K562 (cell line): ENCODE results near the gene UTP25. TPM values are rescaled to one million over a fixed set of nuclear protein-coding genes. Genes with fewer than 3 reads are reported as not detected.

Experiments
- ATAC-seq: fragments of 200-7000 bp; cut with Tn5 transposase; 3 replicates; pipeline ENCODE4 v1.9.1; 2020; ENCODE audit warnings: moderate library complexity
- BruUV-seq: library from RNA; stranded (reverse); fragments of 400-500 nt; replicated peaks from 2 replicates; lab custom pipeline; 2021; lab: Mats Ljungman, UMichigan
- CTCF ChIA-PET: fragments of 300-600 bp; formaldehyde crosslinking; extraction: SDS; loops from one replicate; lab custom pipeline; 2021; ENCODE audit warnings: low intra/inter-chr PET ratio; lab: Yijun Ruan, JAX
- POLR2A ChIA-PET: fragments of 300-600, 350-650 bp; sonication (Branson Sonifier 250); formaldehyde crosslinking; extraction: SDS; loops from one replicate; lab custom pipeline; 2021; ENCODE audit warnings: antibody characterized with exemption, inconsistent platforms; lab: Yijun Ruan, JAX
- DNase-seq, 4 experiments: peaks; one replicate each; pipeline versions ENCODE4 v3.0.0 to v3.0.0-alpha.2; 2011 to 2018; ENCODE audit warnings: low spot score in 3 of 4, mixed read lengths in 3 of 4; ENCODE audit errors: extremely low read depth in 1 of 4
- FAIRE-seq: peaks from 2 replicates; lab custom pipeline; 2011; peaks lifted over from hg19 to GRCh38; lab: Jason Lieb, UNC
- H2AFZ ChIP-seq: 2 replicates; pipeline ENCODE4 v1.6.0; 2011; ENCODE audit warnings: low read depth, low read length, control low read depth, inconsistent platforms
- H3K27ac ChIP-seq: fragments of 200-600 bp; 3 replicates; pipeline ENCODE4 v1.8.0; 2011; ENCODE audit warnings: low read depth, mild to moderate bottlenecking, control low read depth, inconsistent platforms, low read length, moderate library complexity, mixed read lengths; ENCODE audit errors: extremely low read depth
- H3K27me3 ChIP-seq, 2 experiments: fragments of 300-600 bp in 1 of 2; 2 replicates in 1 of 2; 3 replicates in 1 of 2; pipeline versions ENCODE4 v1.6.0 to v1.8.0; 2011; ENCODE audit warnings: inconsistent platforms in 2 of 2, low read length in 2 of 2, mild to moderate bottlenecking in 1 of 2, mixed read lengths in 1 of 2, moderate library complexity in 1 of 2; ENCODE audit not compliant: control insufficient read depth in 2 of 2, insufficient read depth in 2 of 2
- H3K36me3 ChIP-seq: fragments of 300-600 bp; 3 replicates; pipeline ENCODE4 v1.8.0; 2011; ENCODE audit warnings: mild to moderate bottlenecking, low read length, inconsistent platforms; ENCODE audit not compliant: control insufficient read depth, insufficient read depth
- H3K4me1 ChIP-seq, 2 experiments: fragments of 200-600 bp in 1 of 2; replicated peaks in 1 of 2; 2 replicates in 1 of 2; 3 replicates in 1 of 2; pipeline versions ENCODE4 v1.5.1 to v1.8.0; 2011; ENCODE audit warnings: inconsistent platforms in 2 of 2, low read length in 2 of 2, mild to moderate bottlenecking in 1 of 2, mixed read lengths in 1 of 2, moderate library complexity in 1 of 2; ENCODE audit not compliant: control insufficient read depth in 2 of 2, insufficient read depth in 2 of 2
- H3K4me2 ChIP-seq: 2 replicates; pipeline ENCODE4 v1.6.1; 2011; ENCODE audit warnings: low read length, control low read depth, inconsistent platforms, mixed read lengths; ENCODE audit not compliant: insufficient read depth
- H3K4me3 ChIP-seq: fragments of 200-600 bp; sonication (generic), shearing (Covaris generic); 2 replicates; pipeline ENCODE4 v1.5.1; 2016; ENCODE audit warnings: control low read depth, inconsistent platforms
- H3K79me2 ChIP-seq: fragments of 200-600 bp; 3 replicates; pipeline ENCODE4 v1.8.0; 2011; ENCODE audit warnings: low read length, inconsistent platforms; ENCODE audit not compliant: control insufficient read depth, insufficient read depth
- H3K9ac ChIP-seq, 2 experiments: 2 replicates each; pipeline versions ENCODE4 v1.6.0 to v1.6.1; 2011; ENCODE audit warnings: low read depth in 2 of 2, low read length in 2 of 2, control low read depth in 1 of 2, inconsistent platforms in 1 of 2, mild to moderate bottlenecking in 1 of 2, mixed read lengths in 1 of 2; ENCODE audit not compliant: insufficient read depth in 1 of 2
- H3K9me1 ChIP-seq: one replicate; pipeline ENCODE4 v1.6.0; 2011; ENCODE audit warnings: inconsistent platforms, mild to moderate bottlenecking, low read length, moderate library complexity; ENCODE audit not compliant: control insufficient read depth, insufficient read depth
- H3K9me3 ChIP-seq: replicated peaks from 2 replicates; pipeline ENCODE4 v1.5.1; 2011; ENCODE audit warnings: low read depth, low read length, inconsistent platforms; ENCODE audit not compliant: control insufficient read depth, insufficient read depth
- H4K20me1 ChIP-seq: replicated peaks from 2 replicates; pipeline ENCODE4 v1.6.1; 2011; ENCODE audit warnings: low read length, inconsistent platforms, mixed read lengths; ENCODE audit not compliant: control insufficient read depth, insufficient read depth
- CBX3 ChIP-seq, 2 experiments: IDR thresholded peaks; 1 replicate in 1 of 2; 2 replicates in 1 of 2; pipeline ENCODE4 v1.6.1; 2012; ENCODE audit warnings: inconsistent platforms in 2 of 2, low read length in 2 of 2, borderline replicate concordance in 1 of 2, control low read depth in 1 of 2
- COPS2 ChIP-seq: fragments of 450-650 bp; conservative IDR thresholded peaks from 2 replicates; pipeline ENCODE4 v1.6.1; 2016; ENCODE audit warnings: mild to moderate bottlenecking, moderate library complexity
- DIDO1 ChIP-seq: fragments of 450-650 bp; IDR thresholded peaks from 2 replicates; pipeline ENCODE4 v1.6.1; 2016; ENCODE audit warnings: low read depth, missing biosample characterization, missing genetic modification characterization
- HIVEP1 ChIP-seq: fragments of 250-450 bp; sonication (Bioruptor Pico); IDR thresholded peaks from 2 replicates; pipeline ENCODE4 v1.4.0; 2020; ENCODE audit warnings: mild to moderate bottlenecking
- NCOA4 ChIP-seq: fragments of 450-650 bp; IDR thresholded peaks from 2 replicates; pipeline ENCODE4 v1.6.1; 2018; ENCODE audit warnings: mild to moderate bottlenecking; ENCODE audit not compliant: partially characterized antibody
- NR2C1 ChIP-seq, 2 experiments: fragments of 450-650 bp; IDR thresholded peaks; 2 replicates each; pipeline ENCODE4 v1.6.1; 2017; ENCODE audit warnings: mild to moderate bottlenecking in 2 of 2, antibody characterized with exemption in 1 of 2, inconsistent platforms in 1 of 2, missing compliant biosample characterization in 1 of 2, missing genetic modification characterization in 1 of 2
- PHB2 ChIP-seq: fragments of 450-650 bp; IDR thresholded peaks from 2 replicates; pipeline ENCODE4 v1.6.1; 2017; ENCODE audit warnings: low read depth
- POLR2AphosphoS2 ChIP-seq: IDR thresholded peaks from 2 replicates; pipeline ENCODE4 v1.6.1; 2012; ENCODE audit warnings: low read length, improper control_type of control experiment
- SMAD1 ChIP-seq: fragments of 150-350 bp; IDR thresholded peaks from 2 replicates; pipeline ENCODE4 v1.6.1; 2014; ENCODE audit warnings: low read length, low read depth; ENCODE audit not compliant: partially characterized antibody
- WHSC1 ChIP-seq: IDR thresholded peaks from one replicate; pipeline ENCODE4 v1.6.1; 2012; ENCODE audit warnings: low read length, control low read depth, inconsistent platforms
- ZC3H8 ChIP-seq: fragments of 450-650 bp; IDR thresholded peaks from 2 replicates; pipeline ENCODE4 v1.6.1; 2017
- ZEB2 ChIP-seq: fragments of 450-650 bp; IDR thresholded peaks from 2 replicates; pipeline ENCODE4 v1.6.1; 2016
- ZFP36 ChIP-seq: fragments of 150-350 bp; IDR thresholded peaks from 2 replicates; pipeline ENCODE4 v1.6.1; 2018; ENCODE audit warnings: low read length, low read depth; ENCODE audit not compliant: partially characterized antibody
- WGBS: fragments of 100-300 bp; shearing (Covaris generic); methylation state at CpG from one replicate; pipeline ENCODE4 v1.1.6; 2016; ENCODE audit warnings: low coverage, mixed read lengths; ENCODE audit not compliant: insufficient coverage; ENCODE audit errors: missing lambda C conversion rate; 5-methylcytosine and 5-hydroxymethylcytosine counted together
- in situ Hi-C: fragments of 300-500 bp; cut with MboI; formaldehyde crosslinking; loops from 4 replicates; pipeline ENCODE4 v1.15.0; 2018; ENCODE audit warnings: inconsistent platforms, mixed read lengths
- intact Hi-C: fragments of 100-400 bp; cut with micrococcal nuclease; formaldehyde crosslinking; loops from 2 replicates; pipeline ENCODE4 v1.14.2; 2022
- polyA plus RNA-seq, 8 experiments: library from polyadenylated mRNA; depleted of rRNA in 4 of 8; stranded (reverse) in 5 of 8; unstranded in 3 of 8; fragments of >200 nt; fragmentation: Nextera tagmentation in 2 of 8; fragmentation: Illumina TruSeq in 1 of 8; extraction: Ambion mirVana in 2 of 8; extraction: Trizol in 1 of 8; gene quantifications; 2 replicates each; pipeline versions ENCODE4 v1.2.1 to v1.2.3, GENCODE V29; 2011 to 2014; ENCODE audit warnings: inconsistent platforms in 1 of 8, missing spikeins in 1 of 8
- total RNA-seq, 7 experiments: library from RNA; depleted of rRNA in 6 of 7; stranded (reverse); fragments of >200 nt in 6 of 7; fragmentation: Illumina TruSeq in 2 of 7; extraction: Trizol in 2 of 7; gene quantifications; 2 replicates each; pipeline versions ENCODE4 v1.2.1 to v1.2.3, GENCODE V29; 2011 to 2021; ENCODE audit warnings: low replicate concordance in 1 of 7
- TF ChIP-seq, protein P1 (sequence below), 2 experiments: fragments of 450-650 bp in 1 of 2; sonication (generic) in 1 of 2; formaldehyde crosslinking in 1 of 2; IDR thresholded peaks; 2 replicates each; pipeline versions ENCODE4 v1.7.1 to v1.9.0; 2016 to 2022; ENCODE audit warnings: inconsistent platforms in 1 of 2, mild to moderate bottlenecking in 1 of 2, missing genetic modification reagents in 1 of 2
- TF ChIP-seq, protein P2 (sequence below): fragments of 250-450 bp; sonication (Bioruptor Pico); IDR thresholded peaks from 2 replicates; pipeline ENCODE4 v1.5.0; 2021

The UTP25 gene
- total and polyA plus RNA-seq, 9 of the 15 experiments (the other 6 are each of a cell fraction or from before 2014, with no cell fraction given), result 5.7 to 17.6 (median 12.0) TPM

GRCh38 chr1:209802780-209803152, 25.0 kb upstream of the UTP25 start:
- no peak overlapping the region for H3K9ac ChIP-seq
- H3K79me2 ChIP-seq, result no peaks in the 10 kb centered on the region
- H3K27me3 ChIP-seq, result peaks cover 19 to 22% of the 10 kb centered on the region in 2 experiments; a peak in 4 of 5 replicates
- peaks cover 13 to 16% of the 10 kb centered on the region in 2 experiments for H3K4me1 ChIP-seq
- 4% methylated on average over 4 of the region's 4 CpGs for WGBS
- no peak overlapping the region for H3K27ac ChIP-seq
- intact Hi-C loops, result no loop called here
- DNase-seq, result no peak
- H4K20me1 ChIP-seq, result no peaks in the 10 kb centered on the region
- peaks cover 3% of the 10 kb centered on the region for H3K9me1 ChIP-seq
- no peak overlapping the region for H3K4me2 ChIP-seq
- BruUV-seq, result no TSS peak
- H3K9me3 ChIP-seq, result no peaks in the 10 kb centered on the region
- POLR2A ChIA-PET, result no interaction called here
- no peak overlapping the region for H3K4me3 ChIP-seq
- in situ Hi-C loops, result no loop called here
- CTCF ChIA-PET, result no interaction called here
- no peak for FAIRE-seq
- no peaks in the 10 kb centered on the region for H3K36me3 ChIP-seq
- no peak for ATAC-seq
- H2AFZ ChIP-seq, result no peak overlapping the region
- TF ChIP-seq, protein P1, sequence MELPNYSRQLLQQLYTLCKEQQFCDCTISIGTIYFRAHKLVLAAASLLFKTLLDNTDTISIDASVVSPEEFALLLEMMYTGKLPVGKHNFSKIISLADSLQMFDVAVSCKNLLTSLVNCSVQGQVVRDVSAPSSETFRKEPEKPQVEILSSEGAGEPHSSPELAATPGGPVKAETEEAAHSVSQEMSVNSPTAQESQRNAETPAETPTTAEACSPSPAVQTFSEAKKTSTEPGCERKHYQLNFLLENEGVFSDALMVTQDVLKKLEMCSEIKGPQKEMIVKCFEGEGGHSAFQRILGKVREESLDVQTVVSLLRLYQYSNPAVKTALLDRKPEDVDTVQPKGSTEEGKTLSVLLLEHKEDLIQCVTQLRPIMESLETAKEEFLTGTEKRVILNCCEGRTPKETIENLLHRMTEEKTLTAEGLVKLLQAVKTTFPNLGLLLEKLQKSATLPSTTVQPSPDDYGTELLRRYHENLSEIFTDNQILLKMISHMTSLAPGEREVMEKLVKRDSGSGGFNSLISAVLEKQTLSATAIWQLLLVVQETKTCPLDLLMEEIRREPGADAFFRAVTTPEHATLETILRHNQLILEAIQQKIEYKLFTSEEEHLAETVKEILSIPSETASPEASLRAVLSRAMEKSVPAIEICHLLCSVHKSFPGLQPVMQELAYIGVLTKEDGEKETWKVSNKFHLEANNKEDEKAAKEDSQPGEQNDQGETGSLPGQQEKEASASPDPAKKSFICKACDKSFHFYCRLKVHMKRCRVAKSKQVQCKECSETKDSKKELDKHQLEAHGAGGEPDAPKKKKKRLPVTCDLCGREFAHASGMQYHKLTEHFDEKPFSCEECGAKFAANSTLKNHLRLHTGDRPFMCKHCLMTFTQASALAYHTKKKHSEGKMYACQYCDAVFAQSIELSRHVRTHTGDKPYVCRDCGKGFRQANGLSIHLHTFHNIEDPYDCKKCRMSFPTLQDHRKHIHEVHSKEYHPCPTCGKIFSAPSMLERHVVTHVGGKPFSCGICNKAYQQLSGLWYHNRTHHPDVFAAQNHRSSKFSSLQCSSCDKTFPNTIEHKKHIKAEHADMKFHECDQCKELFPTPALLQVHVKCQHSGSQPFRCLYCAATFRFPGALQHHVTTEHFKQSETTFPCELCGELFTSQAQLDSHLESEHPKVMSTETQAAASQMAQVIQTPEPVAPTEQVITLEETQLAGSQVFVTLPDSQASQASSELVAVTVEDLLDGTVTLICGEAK (IDR thresholded peaks at IDR 0.05), result no peak
- TF ChIP-seq, protein P1 (CRISPR knock-in tag; IDR thresholded peaks at IDR 0.05), result no peak
- no peak for TF ChIP-seq ZC3H8
- no peak for TF ChIP-seq CBX3 (IDR thresholded peaks at IDR 0.05; ENCODE audit: borderline replicate concordance in 1 of 2, low read length in 2 of 2)
- no peak for TF ChIP-seq PHB2
- no peak for TF ChIP-seq NR2C1 (IDR thresholded peaks at IDR 0.05)
- TF ChIP-seq NR2C1 (tag; IDR thresholded peaks at IDR 0.05), result no peak
- TF ChIP-seq HIVEP1, result no peak
- no peak for TF ChIP-seq POLR2AphosphoS2
- no peak for TF ChIP-seq COPS2
- TF ChIP-seq, protein P2, sequence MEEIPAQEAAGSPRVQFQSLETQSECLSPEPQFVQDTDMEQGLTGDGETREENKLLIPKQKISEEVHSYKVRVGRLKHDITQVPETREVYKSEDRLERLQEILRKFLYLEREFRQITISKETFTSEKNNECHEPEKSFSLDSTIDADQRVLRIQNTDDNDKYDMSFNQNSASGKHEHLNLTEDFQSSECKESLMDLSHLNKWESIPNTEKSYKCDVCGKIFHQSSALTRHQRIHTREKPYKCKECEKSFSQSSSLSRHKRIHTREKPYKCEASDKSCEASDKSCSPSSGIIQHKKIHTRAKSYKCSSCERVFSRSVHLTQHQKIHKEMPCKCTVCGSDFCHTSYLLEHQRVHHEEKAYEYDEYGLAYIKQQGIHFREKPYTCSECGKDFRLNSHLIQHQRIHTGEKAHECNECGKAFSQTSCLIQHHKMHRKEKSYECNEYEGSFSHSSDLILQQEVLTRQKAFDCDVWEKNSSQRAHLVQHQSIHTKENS (CRISPR knock-in tag), result no peak
- TF ChIP-seq NCOA4, result no peak
- TF ChIP-seq WHSC1, result no peak
- TF ChIP-seq ZFP36, result no peak
- no peak for TF ChIP-seq SMAD1
- no peak for TF ChIP-seq DIDO1 (tag)
- TF ChIP-seq ZEB2, result no peak
